SK-N-SH (cell line): ENCODE results near the gene PAX2. TPM values are rescaled to one million over a fixed set of nuclear protein-coding genes. Genes with fewer than 3 reads are reported as not detected.

ENCODE experiments used
- CTCF ChIA-PET: fragments of 300-600, 350-600 bp; formaldehyde crosslinking; extraction: SDS; loops from one replicate; lab custom pipeline; 2021; lab: Yijun Ruan, JAX
- POLR2A ChIA-PET: fragments of 350-600 bp; sonication (Branson Sonifier 250); formaldehyde crosslinking; extraction: SDS; loops from one replicate; lab custom pipeline; 2020; ENCODE audit warnings: antibody characterized with exemption, inconsistent platforms; lab: Yijun Ruan, JAX
- DNase-seq: peaks from one replicate; pipeline ENCODE4 v3.0.0; 2012
- H2AFZ ChIP-seq: fragments of 200-600 bp; sonication (generic); 2 replicates; pipeline ENCODE4 v1.8.1; 2016; ENCODE audit warnings: antibody characterized with exemption, mild to moderate bottlenecking, low read depth
- H3F3A ChIP-seq: fragments of 200-600 bp; sonication (generic); replicated peaks from 2 replicates; pipeline ENCODE3; 2016; ENCODE audit warnings: antibody characterized with exemption, mild to moderate bottlenecking; ENCODE audit not compliant: insufficient read depth
- H3K27ac ChIP-seq, 2 experiments: fragments of 200-500 bp in 1 of 2; fragments of 200-600 bp in 1 of 2; sonication (Bioruptor generic) in 1 of 2; sonication (generic), shearing (Covaris generic) in 1 of 2; 2 replicates each; pipeline versions ENCODE4 v1.5.1 to v1.6.1; 2014 to 2016; ENCODE audit warnings: low read depth in 2 of 2, inconsistent platforms in 1 of 2, low read length in 1 of 2, mild to moderate bottlenecking in 1 of 2, mixed read lengths in 1 of 2
- H3K27me3 ChIP-seq: fragments of 200-600 bp; sonication (generic), shearing (Covaris generic); 2 replicates; pipeline ENCODE4 v1.6.1; 2016; ENCODE audit warnings: mixed run types; ENCODE audit not compliant: insufficient read depth
- H3K36me3 ChIP-seq, 2 experiments: fragments of 200-500 bp in 1 of 2; fragments of 200-600 bp in 1 of 2; sonication (Bioruptor generic) in 1 of 2; sonication (generic) in 1 of 2; replicated peaks in 1 of 2; 2 replicates each; pipeline versions ENCODE3 to v1.5.1; 2014 to 2016; ENCODE audit warnings: low read length in 1 of 2, mild to moderate bottlenecking in 1 of 2; ENCODE audit not compliant: insufficient read depth in 2 of 2, control insufficient read depth in 1 of 2
- H3K4me1 ChIP-seq, 2 experiments: fragments of 200-500 bp in 1 of 2; fragments of 200-600 bp in 1 of 2; sonication (Bioruptor generic) in 1 of 2; sonication (generic), shearing (Covaris generic) in 1 of 2; 2 replicates each; pipeline versions ENCODE4 v1.5.1 to v1.6.1; 2014 to 2016; ENCODE audit warnings: low read depth in 1 of 2, low read length in 1 of 2, mixed run types in 1 of 2; ENCODE audit not compliant: insufficient read depth in 2 of 2, control insufficient read depth in 1 of 2
- H3K4me2 ChIP-seq: fragments of 200-600 bp; sonication (generic), shearing (Covaris generic); 2 replicates; pipeline ENCODE4 v1.6.1; 2017; ENCODE audit warnings: mixed run types
- H3K4me3 ChIP-seq, 2 experiments: fragments of 200-500 bp in 1 of 2; fragments of 200-600 bp in 1 of 2; sonication (Bioruptor generic) in 1 of 2; sonication (generic), shearing (Covaris generic) in 1 of 2; 2 replicates each; pipeline versions ENCODE4 v1.5.1 to v1.8.1; 2014 to 2016; ENCODE audit warnings: low read depth in 2 of 2, inconsistent platforms in 1 of 2, low read length in 1 of 2, mild to moderate bottlenecking in 1 of 2, mixed read lengths in 1 of 2, moderate library complexity in 1 of 2
- H3K79me2 ChIP-seq: fragments of 200-600 bp; sonication (generic); 2 replicates; pipeline ENCODE4 v1.8.1; 2017; ENCODE audit warnings: mild to moderate bottlenecking; ENCODE audit not compliant: insufficient read depth
- H3K9ac ChIP-seq: fragments of 200-600 bp; sonication (generic); 2 replicates; pipeline ENCODE4 v1.6.1; 2017; ENCODE audit warnings: mixed run types
- H3K9me2 ChIP-seq: fragments of 200-600 bp; sonication (generic); 2 replicates; pipeline ENCODE4 v1.6.1; 2017; ENCODE audit warnings: mixed run types
- H3K9me3 ChIP-seq: fragments of 200-600 bp; sonication (generic); 2 replicates; pipeline ENCODE4 v1.6.1; 2017; ENCODE audit warnings: mixed run types, mild to moderate bottlenecking, moderate library complexity
- H4K20me1 ChIP-seq: fragments of 200-600 bp; sonication (generic); 2 replicates; pipeline ENCODE4 v1.6.1; 2017; ENCODE audit warnings: mild to moderate bottlenecking, mixed run types; ENCODE audit not compliant: insufficient read depth
- CHD2 ChIP-seq: fragments of 150-350 bp; IDR thresholded peaks from 2 replicates; pipeline ENCODE4 v1.6.1; 2018; ENCODE audit warnings: low read length; ENCODE audit not compliant: partially characterized antibody
- CTCF ChIP-seq: fragments of 200-600 bp; sonication (generic); IDR thresholded peaks from 2 replicates; pipeline ENCODE4 v1.6.1; 2017; ENCODE audit warnings: antibody characterized with exemption, mild to moderate bottlenecking, moderate library complexity
- ELF1 ChIP-seq: IDR thresholded peaks from 2 replicates; pipeline ENCODE4 v1.4.0; 2012
- EP300 ChIP-seq, 2 experiments: IDR thresholded peaks; 2 replicates each; pipeline versions ENCODE4 v1.4.0 to v1.6.1; 2012; ENCODE audit warnings: borderline replicate concordance in 1 of 2, low read depth in 1 of 2, low read length in 1 of 2
- EZH2phosphoT487 ChIP-seq: fragments of 200-600 bp; sonication (generic); IDR thresholded peaks from 2 replicates; pipeline ENCODE4 v1.6.1; 2017; ENCODE audit warnings: low read depth, mixed run types, mild to moderate bottlenecking, antibody characterized with exemption, moderate library complexity, borderline replicate concordance
- FOSL2 ChIP-seq: IDR thresholded peaks from 2 replicates; pipeline ENCODE4 v1.4.0; 2012; ENCODE audit warnings: low read depth, mild to moderate bottlenecking, moderate library complexity, borderline replicate concordance
- FOXJ3 ChIP-seq: sonication (generic); formaldehyde crosslinking; IDR thresholded peaks from 2 replicates; pipeline ENCODE4 v1.5.1; 2020; ENCODE audit warnings: mild to moderate bottlenecking, missing genetic modification reagents
- FOXM1 ChIP-seq: IDR thresholded peaks from 2 replicates; pipeline ENCODE4 v1.4.0; 2012; ENCODE audit warnings: low read depth, mild to moderate bottlenecking
- GABPA ChIP-seq: IDR thresholded peaks from 2 replicates; pipeline ENCODE4 v1.4.0; 2012; ENCODE audit warnings: low read depth, mild to moderate bottlenecking
- IRF3 ChIP-seq: fragments of 150-350 bp; IDR thresholded peaks from 2 replicates; pipeline ENCODE4 v1.6.1; 2016; ENCODE audit warnings: mild to moderate bottlenecking, low read depth, low read length
- JUND ChIP-seq: IDR thresholded peaks from 2 replicates; pipeline ENCODE4 v1.4.0; 2012
- PBX3 ChIP-seq: IDR thresholded peaks from 2 replicates; pipeline ENCODE4; 2012
- POLR2AphosphoS5 ChIP-seq: IDR thresholded peaks from 2 replicates; pipeline ENCODE4 v1.6.1; 2012; ENCODE audit warnings: low read depth, low read length
- RAD21 ChIP-seq: IDR thresholded peaks from 2 replicates; pipeline ENCODE4 v1.6.1; 2012; ENCODE audit warnings: mild to moderate bottlenecking, low read length
- RFX5 ChIP-seq: IDR thresholded peaks from 2 replicates; pipeline ENCODE4 v1.6.1; 2012; ENCODE audit warnings: mild to moderate bottlenecking, improper control_type of control experiment, low read length
- RXRA ChIP-seq: IDR thresholded peaks from 2 replicates; pipeline ENCODE4 v1.4.0; 2012; ENCODE audit warnings: low read depth, mild to moderate bottlenecking, borderline replicate concordance
- SIN3A ChIP-seq: IDR thresholded peaks from 2 replicates; pipeline ENCODE4 v1.6.1; 2012; ENCODE audit warnings: low read depth, mild to moderate bottlenecking, low read length, moderate library complexity, borderline replicate concordance
- SMC3 ChIP-seq: IDR thresholded peaks from 2 replicates; pipeline ENCODE4 v1.6.1; 2012; ENCODE audit warnings: low read depth, low read length, improper control_type of control experiment
- USF1 ChIP-seq: IDR thresholded peaks from 2 replicates; pipeline ENCODE4 v1.4.0; 2012; ENCODE audit warnings: low read depth, borderline replicate concordance
- WGBS: methylation state at CpG from one replicate; pipeline ENCODE4 v1.1.6; 2017; ENCODE audit warnings: low lambda C conversion rate; 5-methylcytosine and 5-hydroxymethylcytosine counted together
- polyA plus RNA-seq, 3 experiments: library from polyadenylated mRNA; depleted of rRNA; stranded (reverse); fragments of >200 nt; gene quantifications; 2 replicates each; pipeline ENCODE4 v1.2.3, GENCODE V29; 2012

The PAX2 gene
- polyA plus RNA-seq, 1 of the 3 experiments (the other 2 are of a cell fraction) = not detected

- H3K4me2 ChIP-seq = no peak overlapping the region
- no peak for DNase-seq
- ChIA-PET POLR2A (no interaction called here), CTCF (interaction anchor here (0.6 to 10.7 kb wide), 74 partner anchors 10 to 229 kb away, joined by 3 to 267 read pairs (median 6); partner anchors contain the start of genes HIF1AN, SEC31B and SEMA4G)
- no peaks in the 10 kb centered on the region for H3K9me3 ChIP-seq
- peaks cover 98% of the 10 kb centered on the region for H3K27me3 ChIP-seq
- H3K79me2 ChIP-seq = no peaks in the 10 kb centered on the region
- TF ChIP-seq PBX3 = no peak
- TF ChIP-seq EP300 (IDR thresholded peaks at IDR 0.05; ENCODE audit: borderline replicate concordance in 1 of 2, low read depth in 1 of 2, low read length in 1 of 2) = no peak
- no peak for TF ChIP-seq SIN3A
- TF ChIP-seq CHD2 = no peak
- no peak for TF ChIP-seq IRF3
- H3F3A ChIP-seq = no peaks in the 10 kb centered on the region
- 0 out of 2 replicates have a peak, but pooled peaks cover 14% of the 10 kb centered on the region for H4K20me1 ChIP-seq
- no peak overlapping the region for H3K27ac ChIP-seq
- 45% methylated on average over 7 of the region's 7 CpGs for WGBS
- no peak overlapping the region for H2AFZ ChIP-seq
- no peaks in the 10 kb centered on the region for H3K9me2 ChIP-seq
- H3K4me1 ChIP-seq = peaks cover 0 to 17% of the 10 kb centered on the region in 2 experiments; a peak in 1 of 4 replicates
- no peak overlapping the region for H3K4me3 ChIP-seq
- H3K9ac ChIP-seq = no peak overlapping the region
- H3K36me3 ChIP-seq = no peaks in the 10 kb centered on the region
Observed at GRCh38 chr10:100742936-100743335, 2.4 kb upstream of the PAX2 start.

- no peak overlapping the region for H3K27ac ChIP-seq
- no peak overlapping the region for H2AFZ ChIP-seq
- no peaks in the 10 kb centered on the region for H3K9me2 ChIP-seq
- no peak overlapping the region for H3K9ac ChIP-seq
- 2% methylated on average over 8 of the region's 16 CpGs for WGBS
- CTCF ChIA-PET = interaction anchor here (0.6 to 10.7 kb wide), 85 partner anchors 11 to 413 kb away, joined by 3 to 267 read pairs (median 5); partner anchors contain the start of genes HIF1AN, PKD2L1, SEC31B and SEMA4G
- DNase-seq = peak; percentile 85
- no peak overlapping the region; a peak in 2 of 4 replicates for H3K4me3 ChIP-seq
- H3K9me3 ChIP-seq = no peaks in the 10 kb centered on the region
- 0 out of 2 replicates have a peak, but pooled peaks cover 6% of the 10 kb centered on the region for H4K20me1 ChIP-seq
- peaks cover 98% of the 10 kb centered on the region for H3K27me3 ChIP-seq
- no peaks in the 10 kb centered on the region for H3F3A ChIP-seq
- H3K79me2 ChIP-seq = no peaks in the 10 kb centered on the region
- H3K4me2 ChIP-seq = no peak overlapping the region
- H3K36me3 ChIP-seq = no peaks in the 10 kb centered on the region
- POLR2A ChIA-PET = interaction anchor here (1.5 kb wide), 1 partner anchor 182 kb away, joined by 6 read pairs; no protein-coding TSS in a partner anchor
- peaks cover 0 to 21% of the 10 kb centered on the region in 2 experiments; a peak in 1 of 4 replicates for H3K4me1 ChIP-seq
- no peak for TF ChIP-seq GABPA
- TF ChIP-seq POLR2AphosphoS5 = no peak
- TF ChIP-seq USF1 = no peak
- TF ChIP-seq RXRA = no peak
- TF ChIP-seq PBX3 = no peak
- no peak for TF ChIP-seq EP300 (IDR thresholded peaks at IDR 0.05; ENCODE audit: borderline replicate concordance in 1 of 2, low read depth in 1 of 2, low read length in 1 of 2)
- TF ChIP-seq EZH2phosphoT487 = no peak
- peak; percentile 79 for TF ChIP-seq SMC3
- no peak for TF ChIP-seq FOSL2
- no peak for TF ChIP-seq IRF3
- no peak for TF ChIP-seq ELF1
- peak; percentile 87 for TF ChIP-seq RAD21
- TF ChIP-seq FOXM1 = no peak
- peak; percentile 73 for TF ChIP-seq CTCF
- TF ChIP-seq FOXJ3 (CRISPR knock-in tag) = no peak
- no peak for TF ChIP-seq JUND
- TF ChIP-seq CHD2 = no peak
- no peak for TF ChIP-seq RFX5
Observed at GRCh38 chr10:100743626-100744135, 1.7 kb upstream of the PAX2 start.
